WTC11 (cell line): Measurements from ENCODE around the gene SPATA46. TPM values are rescaled to one million over a fixed set of nuclear protein-coding genes. Genes with fewer than 3 reads are reported as not detected.

Source experiments
- ATAC-seq: fragments of 200-7000 bp; cut with Tn5 transposase; 2 replicates; pipeline ENCODE4 v1.10.0; 2021; ENCODE audit warnings: mild to moderate bottlenecking, moderate library complexity
- CTCF ChIA-PET: fragments of 300-600 bp; sonication (Branson Sonifier 250); formaldehyde crosslinking; loops from one replicate; lab custom pipeline; 2021; ENCODE audit warnings: antibody characterized with exemption; lab: Charles Lee
- POLR2A ChIA-PET: fragments of 350-600 bp; sonication (Branson Sonifier 250); formaldehyde crosslinking; loops from one replicate; lab custom pipeline; 2021; ENCODE audit warnings: antibody characterized with exemption; lab: Charles Lee
- DNase-seq: peaks from one replicate; pipeline ENCODE4 v3.0.0; 2021; ENCODE audit warnings: low spot score
- H3K27ac Mint-ChIP-seq: 2 replicates; pipeline ENCODE4 v1.8.0; 2021; ENCODE audit warnings: mixed read lengths
- H3K27me3 Mint-ChIP-seq: 2 replicates; pipeline ENCODE4 v1.8.0; 2021; ENCODE audit warnings: low read depth, mild to moderate bottlenecking, moderate library complexity, mixed read lengths
- H3K36me3 Mint-ChIP-seq: 2 replicates; pipeline ENCODE4 v1.8.0; 2021; ENCODE audit warnings: mixed read lengths
- H3K4me1 Mint-ChIP-seq: 2 replicates; pipeline ENCODE4 v1.8.0; 2022; ENCODE audit warnings: mixed read lengths
- H3K4me3 Mint-ChIP-seq: 2 replicates; pipeline ENCODE4 v1.8.0; 2021; ENCODE audit warnings: mild to moderate bottlenecking, moderate library complexity, mixed read lengths
- H3K9me3 Mint-ChIP-seq: 2 replicates; pipeline ENCODE4 v1.8.0; 2021; ENCODE audit warnings: mixed read lengths
- ATF3 ChIP-seq: sonication (generic); formaldehyde crosslinking; conservative IDR thresholded peaks from 2 replicates; pipeline ENCODE4 v1.8.1; 2022; ENCODE audit warnings: mild to moderate bottlenecking, missing genetic modification reagents
- ATF6 ChIP-seq: sonication (generic); formaldehyde crosslinking; IDR thresholded peaks from 2 replicates; pipeline ENCODE4 v1.8.1; 2023; ENCODE audit warnings: mild to moderate bottlenecking, missing genetic modification reagents
- CREB1 ChIP-seq: sonication (generic); formaldehyde crosslinking; IDR thresholded peaks from 2 replicates; pipeline ENCODE4 v1.8.0; 2023; ENCODE audit warnings: mild to moderate bottlenecking, missing genetic modification reagents
- CREM ChIP-seq: sonication (generic); formaldehyde crosslinking; IDR thresholded peaks from 2 replicates; pipeline ENCODE4 v1.8.1; 2022; ENCODE audit warnings: mild to moderate bottlenecking, missing genetic modification reagents, moderate library complexity
- ELF4 ChIP-seq: sonication (generic); formaldehyde crosslinking; IDR thresholded peaks from 2 replicates; pipeline ENCODE4 v1.8.1; 2022; ENCODE audit warnings: low read depth, mild to moderate bottlenecking, moderate library complexity, missing genetic modification reagents
- GRHL2 ChIP-seq: fragments of 250-450 bp; sonication (Bioruptor Pico); IDR thresholded peaks from 2 replicates; pipeline ENCODE4 v1.8.0; 2022; ENCODE audit warnings: mild to moderate bottlenecking, moderate library complexity; ENCODE audit not compliant: insufficient replicate concordance, severe bottlenecking
- IRF2 ChIP-seq: sonication (generic); formaldehyde crosslinking; IDR thresholded peaks from 2 replicates; pipeline ENCODE4 v1.8.0; 2022; ENCODE audit warnings: low read depth, missing genetic modification reagents, borderline replicate concordance
- NFYB ChIP-seq: sonication (generic); formaldehyde crosslinking; conservative IDR thresholded peaks from 2 replicates; pipeline ENCODE4 v1.8.0; 2022; ENCODE audit warnings: low read depth, missing genetic modification reagents
- NR3C1 ChIP-seq: sonication (generic); formaldehyde crosslinking; conservative IDR thresholded peaks from 2 replicates; pipeline ENCODE4 v1.8.1; 2023; ENCODE audit warnings: low read depth, mild to moderate bottlenecking, missing genetic modification reagents
- RORB ChIP-seq: fragments of 250-450 bp; sonication (Bioruptor Pico); IDR thresholded peaks from 2 replicates; pipeline ENCODE4 v1.9.0; 2021; ENCODE audit warnings: mild to moderate bottlenecking
- SP1 ChIP-seq: sonication (generic); formaldehyde crosslinking; conservative IDR thresholded peaks from 2 replicates; pipeline ENCODE4 v1.8.1; 2022; ENCODE audit warnings: missing genetic modification reagents
- ZNF232 ChIP-seq: sonication (generic); formaldehyde crosslinking; IDR thresholded peaks from 2 replicates; pipeline ENCODE4 v1.8.0; 2022; ENCODE audit warnings: mild to moderate bottlenecking, missing genetic modification reagents
- ZNF396 ChIP-seq: fragments of 250-450 bp; sonication (Bioruptor Pico); IDR thresholded peaks from 2 replicates; pipeline ENCODE4 v1.8.0; 2021; ENCODE audit warnings: mild to moderate bottlenecking, moderate library complexity, borderline replicate concordance
- ZNF416 ChIP-seq: fragments of 250-450 bp; sonication (Bioruptor Pico); IDR thresholded peaks from 2 replicates; pipeline ENCODE4 v1.9.0; 2021; ENCODE audit warnings: mild to moderate bottlenecking, inconsistent platforms
- ZNF425 ChIP-seq: fragments of 250-450 bp; sonication (Bioruptor Pico); conservative IDR thresholded peaks from 2 replicates; pipeline ENCODE4 v1.9.0; 2021; ENCODE audit warnings: mild to moderate bottlenecking
- ZNF671 ChIP-seq: fragments of 250-450 bp; sonication (Bioruptor Pico); IDR thresholded peaks from 2 replicates; pipeline ENCODE4 v1.8.0; 2021; ENCODE audit warnings: mild to moderate bottlenecking
- total RNA-seq: library from RNA; stranded (reverse); gene quantifications from 3 replicates; pipeline ENCODE4 v1.2.3, GENCODE V29; 2021
- TF ChIP-seq, protein P1 (sequence below): sonication (generic); formaldehyde crosslinking; IDR thresholded peaks from 2 replicates; pipeline ENCODE4 v1.8.0; 2022; ENCODE audit warnings: missing genetic modification reagents
- TF ChIP-seq, protein P2 (sequence below): sonication (generic); formaldehyde crosslinking; IDR thresholded peaks from 2 replicates; pipeline ENCODE4 v1.8.1; 2022; ENCODE audit warnings: low read depth, mild to moderate bottlenecking, moderate library complexity, missing genetic modification reagents, borderline replicate concordance
- TF ChIP-seq, protein P3 (sequence below): fragments of 250-450 bp; sonication (Bioruptor Pico); IDR thresholded peaks from 2 replicates; pipeline ENCODE4 v1.9.0; 2021; ENCODE audit warnings: mild to moderate bottlenecking

The SPATA46 gene
- total RNA-seq, 1 experiment from 2014 or later = not detected

- CTCF ChIA-PET = interaction anchor here (0.8 to 4.1 kb wide), 4 partner anchors 8 to 310 kb away, joined by 3 to 27 read pairs (median 4); no protein-coding TSS in a partner anchor
- POLR2A ChIA-PET = no interaction called here
- H3K27me3 Mint-ChIP-seq = no peaks in the 10 kb centered on the region
Measured at GRCh38 chr1:162366149-162366548, 10.5 kb downstream of the SPATA46 start.

DNA sequence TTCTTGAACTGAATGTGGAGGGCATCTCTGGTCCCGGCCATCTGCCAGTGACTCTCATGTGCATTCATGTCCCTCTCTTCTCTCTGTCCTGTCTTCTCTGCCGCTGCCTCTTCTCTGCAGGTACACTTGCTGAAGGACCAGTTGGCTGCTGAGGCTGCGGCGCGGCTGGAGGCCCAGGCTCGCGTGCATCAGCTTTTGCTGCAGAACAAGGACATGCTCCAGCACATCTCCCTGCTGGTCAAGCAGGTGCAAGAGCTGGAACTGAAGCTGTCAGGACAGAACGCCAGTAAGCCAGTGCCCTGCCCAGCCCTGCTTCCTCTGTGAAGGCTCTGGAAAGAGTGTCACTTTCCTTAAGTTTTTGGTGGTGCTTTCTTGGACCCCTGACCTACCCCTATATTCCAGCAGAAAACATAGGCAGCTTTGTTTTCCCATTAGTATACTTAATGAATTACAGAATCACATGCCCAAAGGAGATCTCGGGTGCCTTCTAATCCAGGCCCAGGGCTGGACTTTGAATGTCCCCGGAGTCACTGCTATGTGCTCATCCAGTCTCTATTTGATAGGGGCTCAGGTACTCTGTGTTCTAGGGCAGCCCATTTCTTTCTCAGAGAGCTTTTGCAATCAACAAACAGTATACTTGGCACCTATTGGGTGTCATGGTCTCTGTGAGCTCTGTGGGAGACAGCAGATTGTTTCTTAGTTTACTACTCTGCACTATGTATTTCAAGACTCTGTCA is 11.2 kb downstream of the SPATA46 start:
- H3K4me1 Mint-ChIP-seq = no peaks in the 10 kb centered on the region
- ATAC-seq (no peak), DNase-seq (no peak)
- H3K27ac Mint-ChIP-seq = no peak overlapping the region; the same call in 1 of the 2 replicates
- ChIA-PET POLR2A (no interaction called here), CTCF (interaction anchor here (0.8 to 4.1 kb wide), 3 partner anchors 8 to 309 kb away, joined by 3 to 27 read pairs (median 4); no protein-coding TSS in a partner anchor)
- no peaks in the 10 kb centered on the region for H3K27me3 Mint-ChIP-seq
- no peaks in the 10 kb centered on the region for H3K9me3 Mint-ChIP-seq
- H3K4me3 Mint-ChIP-seq = no peak overlapping the region
- peaks cover 2% of the 10 kb centered on the region; the same call in 1 of the 2 replicates for H3K36me3 Mint-ChIP-seq
- TF ChIP-seq RORB (CRISPR knock-in tag) (no peak), ZNF671 (CRISPR knock-in tag) (no peak), ZNF425 (CRISPR knock-in tag) (no peak), SP1 (CRISPR knock-in tag) (no peak), ZNF396 (CRISPR knock-in tag) (no peak), CREB1 (CRISPR knock-in tag) (no peak), GRHL2 (CRISPR knock-in tag) (no peak)
- TF ChIP-seq, protein P1, sequence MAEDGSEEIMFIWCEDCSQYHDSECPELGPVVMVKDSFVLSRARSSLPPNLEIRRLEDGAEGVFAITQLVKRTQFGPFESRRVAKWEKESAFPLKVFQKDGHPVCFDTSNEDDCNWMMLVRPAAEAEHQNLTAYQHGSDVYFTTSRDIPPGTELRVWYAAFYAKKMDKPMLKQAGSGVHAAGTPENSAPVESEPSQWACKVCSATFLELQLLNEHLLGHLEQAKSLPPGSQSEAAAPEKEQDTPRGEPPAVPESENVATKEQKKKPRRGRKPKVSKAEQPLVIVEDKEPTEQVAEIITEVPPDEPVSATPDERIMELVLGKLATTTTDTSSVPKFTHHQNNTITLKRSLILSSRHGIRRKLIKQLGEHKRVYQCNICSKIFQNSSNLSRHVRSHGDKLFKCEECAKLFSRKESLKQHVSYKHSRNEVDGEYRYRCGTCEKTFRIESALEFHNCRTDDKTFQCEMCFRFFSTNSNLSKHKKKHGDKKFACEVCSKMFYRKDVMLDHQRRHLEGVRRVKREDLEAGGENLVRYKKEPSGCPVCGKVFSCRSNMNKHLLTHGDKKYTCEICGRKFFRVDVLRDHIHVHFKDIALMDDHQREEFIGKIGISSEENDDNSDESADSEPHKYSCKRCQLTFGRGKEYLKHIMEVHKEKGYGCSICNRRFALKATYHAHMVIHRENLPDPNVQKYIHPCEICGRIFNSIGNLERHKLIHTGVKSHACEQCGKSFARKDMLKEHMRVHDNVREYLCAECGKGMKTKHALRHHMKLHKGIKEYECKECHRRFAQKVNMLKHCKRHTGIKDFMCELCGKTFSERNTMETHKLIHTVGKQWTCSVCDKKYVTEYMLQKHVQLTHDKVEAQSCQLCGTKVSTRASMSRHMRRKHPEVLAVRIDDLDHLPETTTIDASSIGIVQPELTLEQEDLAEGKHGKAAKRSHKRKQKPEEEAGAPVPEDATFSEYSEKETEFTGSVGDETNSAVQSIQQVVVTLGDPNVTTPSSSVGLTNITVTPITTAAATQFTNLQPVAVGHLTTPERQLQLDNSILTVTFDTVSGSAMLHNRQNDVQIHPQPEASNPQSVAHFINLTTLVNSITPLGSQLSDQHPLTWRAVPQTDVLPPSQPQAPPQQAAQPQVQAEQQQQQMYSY (CRISPR knock-in tag) = no peak
- TF ChIP-seq, all 79 proteins: peak for 0

More at GRCh38 chr1:162366149-162366548, 10.5 kb downstream of the SPATA46 start:
- TF ChIP-seq ATF3 (CRISPR knock-in tag) (no peak), CREM (CRISPR knock-in tag) (no peak), ATF6 (CRISPR knock-in tag) (no peak), IRF2 (no peak), ZNF416 (CRISPR knock-in tag) (no peak), NFYB (CRISPR knock-in tag) (no peak), ZNF396 (CRISPR knock-in tag) (no peak), NR3C1 (CRISPR knock-in tag) (no peak), ZNF232 (CRISPR knock-in tag) (no peak), ELF4 (CRISPR knock-in tag) (no peak), ZNF671 (CRISPR knock-in tag) (no peak)
- TF ChIP-seq, protein P2, sequence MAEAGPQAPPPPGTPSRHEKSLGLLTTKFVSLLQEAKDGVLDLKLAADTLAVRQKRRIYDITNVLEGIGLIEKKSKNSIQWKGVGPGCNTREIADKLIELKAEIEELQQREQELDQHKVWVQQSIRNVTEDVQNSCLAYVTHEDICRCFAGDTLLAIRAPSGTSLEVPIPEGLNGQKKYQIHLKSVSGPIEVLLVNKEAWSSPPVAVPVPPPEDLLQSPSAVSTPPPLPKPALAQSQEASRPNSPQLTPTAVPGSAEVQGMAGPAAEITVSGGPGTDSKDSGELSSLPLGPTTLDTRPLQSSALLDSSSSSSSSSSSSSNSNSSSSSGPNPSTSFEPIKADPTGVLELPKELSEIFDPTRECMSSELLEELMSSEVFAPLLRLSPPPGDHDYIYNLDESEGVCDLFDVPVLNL = no peak
- TF ChIP-seq, protein P3, sequence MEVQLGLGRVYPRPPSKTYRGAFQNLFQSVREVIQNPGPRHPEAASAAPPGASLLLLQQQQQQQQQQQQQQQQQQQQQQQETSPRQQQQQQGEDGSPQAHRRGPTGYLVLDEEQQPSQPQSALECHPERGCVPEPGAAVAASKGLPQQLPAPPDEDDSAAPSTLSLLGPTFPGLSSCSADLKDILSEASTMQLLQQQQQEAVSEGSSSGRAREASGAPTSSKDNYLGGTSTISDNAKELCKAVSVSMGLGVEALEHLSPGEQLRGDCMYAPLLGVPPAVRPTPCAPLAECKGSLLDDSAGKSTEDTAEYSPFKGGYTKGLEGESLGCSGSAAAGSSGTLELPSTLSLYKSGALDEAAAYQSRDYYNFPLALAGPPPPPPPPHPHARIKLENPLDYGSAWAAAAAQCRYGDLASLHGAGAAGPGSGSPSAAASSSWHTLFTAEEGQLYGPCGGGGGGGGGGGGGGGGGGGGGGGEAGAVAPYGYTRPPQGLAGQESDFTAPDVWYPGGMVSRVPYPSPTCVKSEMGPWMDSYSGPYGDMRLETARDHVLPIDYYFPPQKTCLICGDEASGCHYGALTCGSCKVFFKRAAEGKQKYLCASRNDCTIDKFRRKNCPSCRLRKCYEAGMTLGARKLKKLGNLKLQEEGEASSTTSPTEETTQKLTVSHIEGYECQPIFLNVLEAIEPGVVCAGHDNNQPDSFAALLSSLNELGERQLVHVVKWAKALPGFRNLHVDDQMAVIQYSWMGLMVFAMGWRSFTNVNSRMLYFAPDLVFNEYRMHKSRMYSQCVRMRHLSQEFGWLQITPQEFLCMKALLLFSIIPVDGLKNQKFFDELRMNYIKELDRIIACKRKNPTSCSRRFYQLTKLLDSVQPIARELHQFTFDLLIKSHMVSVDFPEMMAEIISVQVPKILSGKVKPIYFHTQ = no peak
- no peaks in the 10 kb centered on the region for H3K4me1 Mint-ChIP-seq
- ATAC-seq = no peak
- H3K4me3 Mint-ChIP-seq = no peak overlapping the region
- H3K9me3 Mint-ChIP-seq = no peaks in the 10 kb centered on the region
- peaks cover 2% of the 10 kb centered on the region; the same call in 1 of the 2 replicates for H3K36me3 Mint-ChIP-seq
- no peak overlapping the region for H3K27ac Mint-ChIP-seq
- DNase-seq = no peak
